Small intestine (tissue), 7 donors: Measurements from ENCODE around the gene TALDO1. TPM values are rescaled to one million over a fixed set of nuclear protein-coding genes. Genes with fewer than 3 reads are reported as not detected.

Source experiments
- DNase-seq, 2 donors: peaks; one replicate each; pipeline versions ENCODE4 v3.0.0 to v3.0.0-alpha.2; 2013
- FAIRE-seq: peaks from 2 replicates; lab custom pipeline; 2012; peaks lifted over from hg19 to GRCh38; lab: Jason Lieb, UNC
- H3K27ac ChIP-seq, 3 donors: one replicate each; pipeline ENCODE4 v1.5.1; 2013; ENCODE audit warnings: low read length in 2 of 3, mild to moderate bottlenecking in 2 of 3, control low read depth in 1 of 3, inconsistent platforms in 1 of 3, low read depth in 1 of 3, moderate library complexity in 1 of 3
- H3K27me3 ChIP-seq, 3 donors: one replicate each; pipeline ENCODE4 v1.6.1; 2013; ENCODE audit warnings: low read length in 3 of 3, inconsistent platforms in 1 of 3; ENCODE audit not compliant: control insufficient read depth in 3 of 3, insufficient read depth in 3 of 3
- H3K36me3 ChIP-seq, 3 donors: one replicate each; pipeline ENCODE4 v1.6.1; 2013; ENCODE audit warnings: low read length in 3 of 3, inconsistent platforms in 1 of 3, low read depth in 1 of 3, mild to moderate bottlenecking in 1 of 3, moderate library complexity in 1 of 3; ENCODE audit not compliant: control insufficient read depth in 3 of 3, insufficient read depth in 2 of 3
- H3K4me1 ChIP-seq, 3 donors: one replicate each; pipeline ENCODE4 v1.6.1; 2013; ENCODE audit warnings: low read length in 2 of 3, inconsistent platforms in 1 of 3, low read depth in 1 of 3, mild to moderate bottlenecking in 1 of 3, moderate library complexity in 1 of 3; ENCODE audit not compliant: control insufficient read depth in 3 of 3, insufficient read depth in 2 of 3
- H3K4me3 ChIP-seq, 3 donors: one replicate each; pipeline ENCODE4 v1.5.1; 2013; ENCODE audit warnings: low read length in 3 of 3, control low read depth in 1 of 3, inconsistent platforms in 1 of 3, low read depth in 1 of 3, mild to moderate bottlenecking in 1 of 3, moderate library complexity in 1 of 3
- H3K9me3 ChIP-seq, 2 donors: one replicate each; pipeline ENCODE4 v1.6.1; 2013; ENCODE audit warnings: low read depth in 1 of 2, low read length in 1 of 2; ENCODE audit not compliant: control insufficient read depth in 2 of 2, insufficient read depth in 1 of 2
- WGBS, 3 donors: extraction: QIAGEN DNeasy Blood & Tissue Kit; methylation state at CpG; one replicate each; pipeline ENCODE4 v1.1.7; 2013; 5-methylcytosine and 5-hydroxymethylcytosine counted together
- polyA plus RNA-seq, 4 donors: library from polyadenylated mRNA; stranded (reverse) in 3 of 4; unstranded in 1 of 4; fragments of 200-250 nt in 3 of 4; fragments of 120-200 nt in 1 of 4; gene quantifications; one replicate each; pipeline versions ENCODE4 v1.2.1 to v1.2.3, GENCODE V29; 2013
- donor health status: healthy with polysubstance abuse.
- donor health status: control.
- donor health status: control.
- donor health status: Bipolar disorder and iron deficiency.
- donor health status: healthy.

Gene TALDO1
- polyA plus RNA-seq, 4 donors, result 97.9 to 188 (median 174) TPM

- FAIRE-seq (no peak), DNase-seq (peak in 1 of 2 donors; percentile 57)
- Histone ChIP-seq H3K4me3 (peak overlapping the region in 1 of 3 donors; percentile 3), H3K27ac (peak overlapping the region in 1 of 3 donors; percentile 54), H3K36me3 (peaks cover 2 to 82% (median 26%) of the 10 kb centered on the region in 3 donors), H3K27me3 (peaks cover 0 to 28% (median 0%) of the 10 kb centered on the region in 3 donors), H3K9me3 (no peaks in the 10 kb centered on the region), H3K4me1 (peaks cover 7 to 42% (median 15%) of the 10 kb centered on the region in 3 donors)
- 21 to 57% (median 37%) methylated on average over 32 to 53 of the region's 53 CpGs for WGBS, 3 donors
These were observed 26.5 kb upstream of the TALDO1 start for GRCh38 chr11:720642-721246.

GRCh38 chr11:721247-721740 is 26.0 kb upstream of the TALDO1 start:
- Histone ChIP-seq H3K36me3 (peaks cover 2 to 78% (median 26%) of the 10 kb centered on the region in 3 donors), H3K4me3 (peak overlapping the region in 1 of 3 donors; percentile 3), H3K4me1 (peaks cover 7 to 42% (median 15%) of the 10 kb centered on the region in 3 donors), H3K9me3 (no peaks in the 10 kb centered on the region), H3K27ac (peak overlapping the region in 1 of 3 donors; percentile 33), H3K27me3 (peaks cover 0 to 28% (median 0%) of the 10 kb centered on the region in 3 donors)
- DNase-seq (no peak), FAIRE-seq (no peak)
- WGBS, 3 donors, result 36 to 44% (median 36%) methylated on average over 24 to 28 of the region's 28 CpGs

- Histone ChIP-seq H3K4me1 (peaks cover 7 to 47% (median 15%) of the 10 kb centered on the region in 3 donors), H3K36me3 (peaks cover 2 to 80% (median 26%) of the 10 kb centered on the region in 3 donors), H3K27ac (peak overlapping the region in 2 of 3 donors; percentile 33 to 46), H3K4me3 (no peak overlapping the region), H3K27me3 (peaks cover 0 to 31% (median 0%) of the 10 kb centered on the region in 3 donors), H3K9me3 (no peaks in the 10 kb centered on the region)
- 13 to 21% (median 15%) methylated on average over 25 to 33 of the region's 33 CpGs for WGBS, 3 donors
- FAIRE-seq (no peak), DNase-seq (peak; percentile 57 to 67)
These were observed 25.4 kb upstream of the TALDO1 start for GRCh38 chr11:721741-722345.

- peak overlapping the region in 2 of 3 donors; percentile 33 to 46 for H3K27ac ChIP-seq
- H3K27me3 ChIP-seq, result peaks cover 0 to 31% (median 0%) of the 10 kb centered on the region in 3 donors
- no peaks in the 10 kb centered on the region for H3K9me3 ChIP-seq
- DNase-seq, result no peak
- H3K4me3 ChIP-seq, result no peak overlapping the region
- WGBS, 3 donors, result 51 to 62% (median 58%) methylated on average over 15 to 20 of the region's 20 CpGs
- no peak for FAIRE-seq
- H3K4me1 ChIP-seq, result peaks cover 7 to 52% (median 15%) of the 10 kb centered on the region in 3 donors
- peaks cover 2 to 80% (median 29%) of the 10 kb centered on the region in 3 donors for H3K36me3 ChIP-seq
These were observed 24.9 kb upstream of the TALDO1 start for GRCh38 chr11:722346-722811.

DNA sequence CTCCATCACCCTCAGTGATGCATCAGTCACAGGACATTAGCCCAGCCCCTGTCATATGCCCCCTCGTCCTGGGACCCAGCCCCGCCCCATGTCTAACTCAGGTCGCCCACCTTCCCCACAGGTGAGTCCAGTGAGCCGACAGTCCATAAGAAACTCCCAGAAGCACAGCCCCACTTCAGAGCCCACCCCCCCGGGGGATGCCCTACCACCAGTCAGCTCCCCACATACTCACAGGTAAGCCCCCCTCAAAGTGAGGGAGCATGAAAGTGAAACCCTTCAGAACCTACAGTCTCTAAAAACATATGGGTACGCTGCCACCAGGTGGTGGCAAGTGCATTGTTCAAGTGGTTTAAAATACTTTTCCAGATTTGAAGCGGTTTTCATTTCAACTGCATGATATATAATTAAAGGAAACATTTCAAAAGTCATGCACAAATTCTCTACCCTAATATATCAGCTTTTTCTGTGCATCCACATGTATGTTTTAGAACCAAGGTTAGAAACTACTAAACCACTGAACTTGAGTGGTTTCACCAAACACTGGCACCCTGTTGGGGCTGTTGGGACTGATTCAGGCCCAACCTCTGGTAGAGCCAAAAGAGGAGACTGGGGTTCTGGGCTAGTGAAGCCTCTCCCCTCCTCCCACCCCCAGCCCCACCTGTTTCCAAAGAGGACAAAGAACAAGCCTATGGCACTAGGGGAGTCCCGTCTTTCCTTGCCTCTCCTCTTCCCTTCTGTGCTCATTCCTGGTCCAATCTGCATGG is 24.0 kb upstream of the TALDO1 start:
- no peak overlapping the region for H3K4me3 ChIP-seq
- DNase-seq (peak; percentile 70 to 79), FAIRE-seq (no peak)
- H3K4me1 ChIP-seq, result peaks cover 7 to 62% (median 15%) of the 10 kb centered on the region in 3 donors
- 48 to 51% (median 48%) methylated on average over 8 of the region's 8 CpGs for WGBS, 3 donors
- H3K9me3 ChIP-seq, result no peaks in the 10 kb centered on the region
- peaks cover 0 to 31% (median 0%) of the 10 kb centered on the region in 3 donors for H3K27me3 ChIP-seq
- no peak overlapping the region for H3K27ac ChIP-seq
- peaks cover 2 to 84% (median 29%) of the 10 kb centered on the region in 3 donors for H3K36me3 ChIP-seq

GRCh38 chr11:724049-724777 is 23.1 kb upstream of the TALDO1 start:
- no peak for FAIRE-seq
- WGBS, 3 donors, result 70 to 84% (median 80%) methylated on average over 16 to 19 of the region's 19 CpGs
- peaks cover 2 to 83% (median 29%) of the 10 kb centered on the region in 3 donors for H3K36me3 ChIP-seq
- DNase-seq, result no peak
- peaks cover 0 to 31% (median 0%) of the 10 kb centered on the region in 3 donors for H3K27me3 ChIP-seq
- H3K27ac ChIP-seq, result no peak overlapping the region
- H3K4me3 ChIP-seq, result no peak overlapping the region
- H3K9me3 ChIP-seq, result no peaks in the 10 kb centered on the region
- H3K4me1 ChIP-seq, result peaks cover 7 to 62% (median 15%) of the 10 kb centered on the region in 3 donors

DNA sequence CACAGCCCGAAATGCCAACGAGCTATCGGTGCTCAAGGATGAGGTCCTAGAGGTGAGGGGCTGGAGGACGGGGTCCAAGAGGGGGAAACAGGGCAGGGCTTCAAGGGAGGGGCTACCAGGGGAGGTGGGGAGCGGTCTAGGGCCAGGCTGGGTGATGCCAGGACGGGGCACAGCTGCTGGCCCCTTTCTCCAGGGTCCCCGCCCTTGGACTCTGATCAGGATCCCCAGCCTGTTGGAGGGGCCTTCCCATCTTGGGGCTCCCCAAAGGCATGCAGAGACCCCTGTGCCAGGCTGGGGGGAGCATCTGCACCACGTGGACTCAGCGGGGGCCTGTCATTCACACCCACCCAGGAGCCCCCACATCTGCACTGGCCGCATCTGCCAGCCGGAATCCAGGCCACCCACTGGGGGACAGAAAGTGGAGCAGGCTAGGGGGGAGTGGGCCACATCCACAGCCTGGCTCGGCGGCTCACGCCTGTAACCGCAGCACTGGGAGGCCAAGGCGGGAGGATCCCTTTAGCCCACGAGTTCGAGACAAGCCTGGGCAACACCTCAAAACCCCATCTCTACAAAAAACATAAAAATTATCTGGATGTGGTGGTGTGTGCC is 22.4 kb upstream of the TALDO1 start:
- FAIRE-seq (no peak), DNase-seq (no peak)
- Histone ChIP-seq H3K4me1 (peaks cover 7 to 68% (median 15%) of the 10 kb centered on the region in 3 donors), H3K4me3 (no peak overlapping the region), H3K36me3 (peaks cover 2 to 76% (median 23%) of the 10 kb centered on the region in 3 donors), H3K27me3 (peaks cover 0 to 31% (median 0%) of the 10 kb centered on the region in 3 donors), H3K9me3 (no peaks in the 10 kb centered on the region), H3K27ac (no peak overlapping the region)
- WGBS, 3 donors, result 73 to 83% (median 76%) methylated on average over 17 to 18 of the region's 18 CpGs
